ENCODE data around the gene PAK2. TPM values are rescaled to one million over a fixed set of nuclear protein-coding genes. Genes with fewer than 3 reads are reported as not detected.

Gene PAK2
- total and polyA plus RNA-seq, 2 of the 4 experiments (the other 2 are of a cell fraction), result 31.8 to 36.0 TPM

- Histone ChIP-seq H3K14ac (replicated peaks; ENCODE audit: low read depth, low read length) (no peak overlapping the region), H3K4me3 (ENCODE audit: insufficient read depth, low read depth, low read length) (no peak overlapping the region), H4K20me1 (ENCODE audit: insufficient read depth, low read length) (peaks cover 30% of the 10 kb centered on the region), H2BK15ac (ENCODE audit: low read depth, low read length) (no peak overlapping the region), H4K5ac (ENCODE audit: low read depth, low read length) (no peak overlapping the region), H2AK5ac (ENCODE audit: low read depth, low read length) (no peak overlapping the region), H3K79me1 (ENCODE audit: low read depth in 1 of 2, low read length in 2 of 2) (peaks cover 24 to 50% of the 10 kb centered on the region in 2 experiments), H3K4me2 (ENCODE audit: low read depth, low read length) (no peak overlapping the region), H3K23ac (ENCODE audit: low read depth, low read length) (no peak overlapping the region), H2AFZ (replicated peaks; ENCODE audit: low read length, poor library complexity) (no peak overlapping the region), H3K4ac (ENCODE audit: low read depth, low read length) (no peak overlapping the region), H3K9ac (ENCODE audit: low read depth, low read length) (no peak overlapping the region), H3K27me3 (ENCODE audit: control insufficient read depth, insufficient read depth, low read length) (no peaks in the 10 kb centered on the region), H3K27ac (ENCODE audit: insufficient read depth, low read length) (no peak overlapping the region), H2BK20ac (ENCODE audit: low read depth, low read length) (no peak overlapping the region), H2BK120ac (ENCODE audit: low read depth, low read length) (no peak overlapping the region), H2BK5ac (ENCODE audit: low read depth, low read length, poor library complexity, severe bottlenecking) (no peak overlapping the region), H3K4me1 (ENCODE audit: control insufficient read depth, insufficient read depth, low read length) (peaks cover 4% of the 10 kb centered on the region; the same call in 1 of the 2 replicates), H3K36me3 (ENCODE audit: control insufficient read depth, insufficient read depth, low read length) (0 out of 2 replicates have a peak, but pooled peaks cover 5% of the 10 kb centered on the region), H4K8ac (ENCODE audit: low read depth in 2 of 2, low read length in 2 of 2) (no peak overlapping the region), H3K56ac (ENCODE audit: extremely low read depth, insufficient read depth, low read length) (no peak overlapping the region), H3K9me1 (ENCODE audit: insufficient read depth, low read length) (no peaks in the 10 kb centered on the region), H3K9me3 (ENCODE audit: control insufficient read depth, insufficient read depth, low read length) (no peaks in the 10 kb centered on the region), H4K91ac (ENCODE audit: insufficient read depth, low read depth, low read length) (no peak overlapping the region), H2AK9ac (replicated peaks; ENCODE audit: low read depth, low read length, poor library complexity) (no peak overlapping the region), H3K18ac (ENCODE audit: low read depth, low read length) (no peak overlapping the region)
- dilution Hi-C loops (cut with HindIII; ENCODE audit: low sequenced_read_pairs, unreplicated experiment) (no loop called here), in situ Hi-C loops (cut with MboI; ENCODE audit: low sequenced_read_pairs) (no loop called here), intact Hi-C loops (cut with micrococcal nuclease) (no loop called here)
- DNase-seq (no peak), ATAC-seq (ENCODE audit: low read depth) (no peak)
- POLR2A ChIA-PET (ENCODE audit: unreplicated experiment), result no interaction called here
- BruUV-seq (replicated peaks), result no TSS peak
- CTCF ChIA-PET, result interaction anchor here (1.0 kb wide), 1 partner anchor 12 kb away, joined by 3 read pairs; no protein-coding TSS in a partner anchor
- no peak for TF ChIP-seq FOS (IDR thresholded peaks at IDR 0.05; ENCODE audit: low read depth, low read length)
- TF ChIP-seq RFX5 (IDR thresholded peaks at IDR 0.05; ENCODE audit: low read depth, low read length), result no peak
- TF ChIP-seq CHD1 (IDR thresholded peaks at IDR 0.05; ENCODE audit: low read depth, low read length), result no peak
- TF ChIP-seq, protein P1, sequence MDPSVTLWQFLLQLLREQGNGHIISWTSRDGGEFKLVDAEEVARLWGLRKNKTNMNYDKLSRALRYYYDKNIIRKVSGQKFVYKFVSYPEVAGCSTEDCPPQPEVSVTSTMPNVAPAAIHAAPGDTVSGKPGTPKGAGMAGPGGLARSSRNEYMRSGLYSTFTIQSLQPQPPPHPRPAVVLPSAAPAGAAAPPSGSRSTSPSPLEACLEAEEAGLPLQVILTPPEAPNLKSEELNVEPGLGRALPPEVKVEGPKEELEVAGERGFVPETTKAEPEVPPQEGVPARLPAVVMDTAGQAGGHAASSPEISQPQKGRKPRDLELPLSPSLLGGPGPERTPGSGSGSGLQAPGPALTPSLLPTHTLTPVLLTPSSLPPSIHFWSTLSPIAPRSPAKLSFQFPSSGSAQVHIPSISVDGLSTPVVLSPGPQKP (IDR thresholded peaks at IDR 0.05; ENCODE audit: borderline replicate concordance, low read depth, low read length), result no peak
- TF ChIP-seq NFE2L2 (IDR thresholded peaks at IDR 0.05; ENCODE audit: low read depth, low read length), result no peak
- no peak for TF ChIP-seq CEBPB (IDR thresholded peaks at IDR 0.05; ENCODE audit: low read depth, low read length)
- TF ChIP-seq RCOR1 (IDR thresholded peaks at IDR 0.05; ENCODE audit: insufficient replicate concordance, low read length), result no peak
- no peak for TF ChIP-seq MAZ (IDR thresholded peaks at IDR 0.05; ENCODE audit: borderline replicate concordance, low read depth, low read length)
- no peak for TF ChIP-seq POLR2A (IDR thresholded peaks at IDR 0.05; ENCODE audit: low read depth, low read length)
- no peak for TF ChIP-seq MXI1 (IDR thresholded peaks at IDR 0.05; ENCODE audit: borderline replicate concordance, low read depth, low read length)
- no peak for TF ChIP-seq BHLHE40 (IDR thresholded peaks at IDR 0.05; ENCODE audit: low read depth, low read length)
- TF ChIP-seq MAFK (IDR thresholded peaks at IDR 0.05; ENCODE audit: low read depth, low read length), result no peak
- no peak for TF ChIP-seq CTCF (conservative IDR thresholded peaks at IDR 0.05; ENCODE audit: low read depth, low read length)
- TF ChIP-seq RAD21 (IDR thresholded peaks at IDR 0.05; ENCODE audit: low read length), result no peak
Observed at GRCh38 chr3:196765454-196765853, 25.8 kb downstream of the PAK2 start.
